ENCODE data around the gene KLHDC8A.

The KLHDC8A gene

GRCh38 chr1:205294175-205294917 lies 62.4 kb downstream of the KLHDC8A start:
- no peak for DNase-seq

- no peak for DNase-seq
These were observed 63.2 kb downstream of the KLHDC8A start for GRCh38 chr1:205293350-205294074.

DNA sequence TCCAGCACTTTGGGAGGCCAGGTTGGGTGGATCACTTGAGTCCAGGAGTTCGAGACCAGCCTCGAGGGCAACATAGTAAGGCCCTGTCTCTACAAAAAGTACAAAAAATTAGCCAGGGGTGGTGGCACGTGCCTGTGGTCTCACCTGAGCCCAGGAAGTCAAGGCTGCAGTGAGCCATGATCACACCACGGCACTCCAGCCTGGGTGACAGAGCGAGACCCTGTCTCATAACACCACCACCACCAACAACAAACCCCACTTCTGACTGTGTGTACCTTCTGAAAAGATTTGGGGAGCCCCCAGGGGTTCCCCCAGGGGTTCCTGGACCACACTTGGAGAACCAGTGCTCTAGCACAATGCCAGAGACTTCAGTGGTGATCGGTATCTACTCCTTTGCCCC lies 65.1 kb downstream of the KLHDC8A start:
- DNase-seq, result no peak

GRCh38 chr1:205287767-205288559 lies 68.8 kb downstream of the KLHDC8A start:
- DNase-seq, result peak; percentile 90

DNA sequence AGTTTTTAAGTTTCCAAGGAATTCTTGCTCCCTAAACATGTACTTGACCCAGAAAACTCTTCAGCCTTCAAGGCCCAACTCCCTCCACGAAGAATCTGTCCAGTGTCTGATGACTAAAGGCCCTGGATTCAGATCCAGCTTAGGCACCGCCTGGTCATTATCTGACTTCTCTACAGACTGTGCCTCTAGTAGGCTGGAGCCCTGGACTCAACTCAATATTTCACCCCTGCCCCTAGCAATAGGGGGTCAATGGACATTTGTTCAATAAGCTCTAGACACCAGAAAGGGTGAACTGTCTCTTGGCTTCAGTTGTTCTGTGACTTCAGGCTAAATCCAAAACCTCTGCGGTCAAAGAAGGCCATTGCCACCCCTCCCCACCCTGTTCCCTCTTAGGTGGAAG lies 69.6 kb downstream of the KLHDC8A start:
- DNase-seq, result no peak

DNA sequence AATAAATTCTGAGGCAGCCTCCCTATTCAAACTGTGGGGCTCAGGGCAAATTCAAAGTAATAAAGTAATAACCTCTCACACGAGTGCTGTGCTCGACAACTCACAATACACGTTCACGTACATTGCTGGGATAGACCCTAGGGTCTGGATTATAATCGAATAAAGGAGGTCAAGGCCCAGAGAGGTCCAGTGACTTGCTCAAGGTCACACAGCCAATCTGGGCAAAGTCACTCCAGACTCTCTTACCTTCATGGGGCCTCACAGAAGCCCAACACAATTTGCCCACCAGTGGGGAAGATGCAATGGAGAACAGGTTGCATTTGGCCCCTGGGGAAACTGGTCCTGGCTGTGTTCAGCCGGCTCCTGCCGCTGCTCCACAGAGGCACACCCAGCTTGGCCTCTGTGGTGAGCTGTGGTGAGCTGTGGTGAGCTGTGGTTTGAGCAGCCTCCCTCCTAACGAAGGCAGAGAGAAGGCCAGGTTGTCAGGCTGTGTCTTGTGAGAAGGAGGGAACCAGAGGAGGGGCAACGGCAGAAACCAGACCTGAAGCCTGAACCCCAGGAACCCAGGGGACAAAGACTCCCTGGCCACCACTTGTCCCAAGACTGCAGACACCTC lies 70.3 kb downstream of the KLHDC8A start:
- DNase-seq, result peak; percentile 86
